ENCODE data around the gene LILRB2.
"Not testable (repeated sequence)": the region's sequence is repeated elsewhere in the genome, so short reads cannot be mapped to it uniquely, and the experiment has no call there.

DNA sequence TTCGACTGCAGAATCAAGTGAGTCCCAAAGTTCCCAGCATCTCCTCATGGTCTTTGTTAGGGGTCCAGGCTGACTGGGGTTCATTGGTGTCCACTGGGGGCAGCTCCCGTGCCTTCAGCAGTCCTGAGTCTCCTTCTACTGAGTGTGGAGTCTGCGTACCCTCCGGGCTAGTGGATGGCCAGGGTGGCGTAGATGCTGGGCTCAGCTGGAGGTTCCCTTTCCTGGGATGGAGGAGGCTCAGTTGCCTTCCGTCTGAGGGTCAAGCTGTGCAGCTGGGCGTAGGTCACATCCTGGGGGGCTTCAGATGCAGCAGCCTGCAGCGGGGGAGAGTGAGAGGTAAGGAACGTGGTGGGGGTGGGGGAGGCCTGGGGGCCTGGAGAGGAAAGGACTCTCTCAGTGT is 6.4 kb downstream of the LILRB2 start:
- not testable (repeated sequence) for TF ChIP-seq EZH2 (IDR thresholded peaks at IDR 0.05; ENCODE audit: low read depth)
- TF ChIP-seq, protein P1, sequence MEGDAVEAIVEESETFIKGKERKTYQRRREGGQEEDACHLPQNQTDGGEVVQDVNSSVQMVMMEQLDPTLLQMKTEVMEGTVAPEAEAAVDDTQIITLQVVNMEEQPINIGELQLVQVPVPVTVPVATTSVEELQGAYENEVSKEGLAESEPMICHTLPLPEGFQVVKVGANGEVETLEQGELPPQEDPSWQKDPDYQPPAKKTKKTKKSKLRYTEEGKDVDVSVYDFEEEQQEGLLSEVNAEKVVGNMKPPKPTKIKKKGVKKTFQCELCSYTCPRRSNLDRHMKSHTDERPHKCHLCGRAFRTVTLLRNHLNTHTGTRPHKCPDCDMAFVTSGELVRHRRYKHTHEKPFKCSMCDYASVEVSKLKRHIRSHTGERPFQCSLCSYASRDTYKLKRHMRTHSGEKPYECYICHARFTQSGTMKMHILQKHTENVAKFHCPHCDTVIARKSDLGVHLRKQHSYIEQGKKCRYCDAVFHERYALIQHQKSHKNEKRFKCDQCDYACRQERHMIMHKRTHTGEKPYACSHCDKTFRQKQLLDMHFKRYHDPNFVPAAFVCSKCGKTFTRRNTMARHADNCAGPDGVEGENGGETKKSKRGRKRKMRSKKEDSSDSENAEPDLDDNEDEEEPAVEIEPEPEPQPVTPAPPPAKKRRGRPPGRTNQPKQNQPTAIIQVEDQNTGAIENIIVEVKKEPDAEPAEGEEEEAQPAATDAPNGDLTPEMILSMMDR (conservative IDR thresholded peaks at IDR 0.05): not testable (repeated sequence)
